T-helper 1 cell treated with Interleukin-12 subunit alpha and Interleukin-12 subunit beta and Interleukin-4 antibody, amounts not matched to agents 30 ng/mL and 1 ng/mL, for 36 hours (primary cell): ENCODE measurements around the gene CEP83. TPM values are rescaled to one million over a fixed set of nuclear protein-coding genes. Genes with fewer than 3 reads are reported as not detected.
"Not testable (repeated sequence)": the region's sequence is repeated elsewhere in the genome, so short reads cannot be mapped to it uniquely, and the experiment has no call there.

ENCODE experiments used
- intact Hi-C: fragments of 100-400 bp; cut with micrococcal nuclease; formaldehyde crosslinking; loops from one replicate; pipeline ENCODE4 v1.15.1; 2024
- total RNA-seq: library from RNA; stranded (reverse); gene quantifications from 2 replicates; pipeline ENCODE4 v1.2.3, GENCODE V29; 2022

Gene CEP83
- total RNA-seq, 1 donor from 2014 or later: 23.5 TPM

GRCh38 chr12:94434171-94434570 lies 25.5 kb downstream of the CEP83 start:
- intact Hi-C loops: loop anchor here (1.0 to 2.0 kb wide), 6 partner anchors 25 to 300 kb away; partner anchors contain the start of gene CEP83

- intact Hi-C loops: loop anchor here (1.0 to 2.0 kb wide), 6 partner anchors 25 to 299 kb away; partner anchors contain the start of gene CEP83
Observed at GRCh38 chr12:94433744-94434143, 25.9 kb downstream of the CEP83 start.

- intact Hi-C loops: no loop called here
Observed at GRCh38 chr12:94430304-94430703, 29.4 kb downstream of the CEP83 start.

GRCh38 chr12:94429633-94430032 lies 30.0 kb downstream of the CEP83 start:
- intact Hi-C loops: no loop called here

GRCh38 chr12:94429191-94429590 lies 30.5 kb downstream of the CEP83 start:
- intact Hi-C loops: no loop called here

- intact Hi-C loops: no loop called here
Observed at GRCh38 chr12:94427501-94428381, 31.9 kb downstream of the CEP83 start.

- intact Hi-C loops: no loop called here
Observed at GRCh38 chr12:94426049-94426448, 33.6 kb downstream of the CEP83 start.

GRCh38 chr12:94424830-94425229 lies 34.8 kb downstream of the CEP83 start:
- intact Hi-C loops: not testable (repeated sequence)

GRCh38 chr12:94421868-94422740 lies 37.6 kb downstream of the CEP83 start:
- intact Hi-C loops: no loop called here

- intact Hi-C loops: no loop called here
Observed at GRCh38 chr12:94418517-94418916, 41.1 kb downstream of the CEP83 start.

- intact Hi-C loops: no loop called here
Observed at GRCh38 chr12:94416613-94417012, 43.1 kb downstream of the CEP83 start.

- intact Hi-C loops: no loop called here
Observed at GRCh38 chr12:94415066-94415465, 44.6 kb downstream of the CEP83 start.

- intact Hi-C loops: no loop called here
Observed at GRCh38 chr12:94405413-94406116, 54.1 kb downstream of the CEP83 start.

- intact Hi-C loops: no loop called here
Observed at GRCh38 chr12:94404854-94405253, 54.8 kb downstream of the CEP83 start.

GRCh38 chr12:94401326-94401725 lies 58.3 kb downstream of the CEP83 start:
- intact Hi-C loops: no loop called here

- intact Hi-C loops: not testable (repeated sequence)
Observed at GRCh38 chr12:94398685-94399084, 61.0 kb downstream of the CEP83 start.

- intact Hi-C loops: no loop called here
Observed at GRCh38 chr12:94397401-94397800, 62.3 kb downstream of the CEP83 start.

GRCh38 chr12:94396014-94396413 lies 63.7 kb downstream of the CEP83 start:
- intact Hi-C loops: not testable (repeated sequence)

- intact Hi-C loops: no loop called here
Observed at GRCh38 chr12:94390130-94390485, 69.6 kb downstream of the CEP83 start.

GRCh38 chr12:94389482-94390129 lies 70.1 kb downstream of the CEP83 start:
- intact Hi-C loops: not testable (repeated sequence)

GRCh38 chr12:94386422-94386821 lies 73.2 kb downstream of the CEP83 start:
- intact Hi-C loops: no loop called here
